ENCODE data around the gene COL7A1. TPM values are rescaled to one million over a fixed set of nuclear protein-coding genes. Genes with fewer than 3 reads are reported as not detected.

COL7A1 gene
- total and polyA plus RNA-seq, 2 of the 13 experiments (the other 11 are each of a cell fraction or from before 2014, with no cell fraction given): 2.7 to 11.7 TPM

GRCh38 chr3:48635222-48636021 lies 40.3 kb upstream of the COL7A1 start, which contains the start of gene SLC26A6 (continued):
- no peak for TF ChIP-seq DMTF1 (CRISPR knock-in tag; IDR thresholded peaks at IDR 0.05)
- peak; percentile 43 for TF ChIP-seq MXD3 (CRISPR knock-in tag; IDR thresholded peaks at IDR 0.05)
- TF ChIP-seq ZEB1 (IDR thresholded peaks at IDR 0.05; ENCODE audit: insufficient replicate concordance, low read depth): no peak
- TF ChIP-seq GLI4 (CRISPR knock-in tag; IDR thresholded peaks at IDR 0.05; ENCODE audit: borderline replicate concordance): peak; percentile 91; the same call in 1 of the 2 replicates
- TF ChIP-seq POGZ (CRISPR knock-in tag; IDR thresholded peaks at IDR 0.05): no peak
- no peak for TF ChIP-seq ARID2 (CRISPR knock-in tag; IDR thresholded peaks at IDR 0.05; ENCODE audit: borderline replicate concordance)
- peak; percentile 61; the same call in 1 of the 2 replicates for TF ChIP-seq TFDP1 (CRISPR knock-in tag; IDR thresholded peaks at IDR 0.05; ENCODE audit: borderline replicate concordance)
- peak; percentile 86 for TF ChIP-seq GABPB1 (CRISPR knock-in tag; IDR thresholded peaks at IDR 0.05)
- 0 out of 2 replicates have a peak, but pooled peaks have one; percentile 73 for TF ChIP-seq ZNF703 (CRISPR knock-in tag; IDR thresholded peaks at IDR 0.05; ENCODE audit: borderline replicate concordance)
- peak; percentile 73; the same call in 1 of the 2 replicates for TF ChIP-seq KMT2A (CRISPR knock-in tag; IDR thresholded peaks at IDR 0.05)
- TF ChIP-seq NR2F2 (IDR thresholded peaks at IDR 0.05; ENCODE audit: borderline replicate concordance, low read depth): no peak; the same call in 1 of the 2 replicates
- peak; percentile 78 for TF ChIP-seq SP2 (CRISPR knock-in tag; IDR thresholded peaks at IDR 0.05)
- no peak for TF ChIP-seq ZNF12 (CRISPR knock-in tag; IDR thresholded peaks at IDR 0.05)
- peak; percentile 55 for TF ChIP-seq TBX2 (CRISPR knock-in tag; IDR thresholded peaks at IDR 0.05; ENCODE audit: borderline replicate concordance)
- no peak for TF ChIP-seq ZNF24 (IDR thresholded peaks at IDR 0.05)
- TF ChIP-seq, protein P1, sequence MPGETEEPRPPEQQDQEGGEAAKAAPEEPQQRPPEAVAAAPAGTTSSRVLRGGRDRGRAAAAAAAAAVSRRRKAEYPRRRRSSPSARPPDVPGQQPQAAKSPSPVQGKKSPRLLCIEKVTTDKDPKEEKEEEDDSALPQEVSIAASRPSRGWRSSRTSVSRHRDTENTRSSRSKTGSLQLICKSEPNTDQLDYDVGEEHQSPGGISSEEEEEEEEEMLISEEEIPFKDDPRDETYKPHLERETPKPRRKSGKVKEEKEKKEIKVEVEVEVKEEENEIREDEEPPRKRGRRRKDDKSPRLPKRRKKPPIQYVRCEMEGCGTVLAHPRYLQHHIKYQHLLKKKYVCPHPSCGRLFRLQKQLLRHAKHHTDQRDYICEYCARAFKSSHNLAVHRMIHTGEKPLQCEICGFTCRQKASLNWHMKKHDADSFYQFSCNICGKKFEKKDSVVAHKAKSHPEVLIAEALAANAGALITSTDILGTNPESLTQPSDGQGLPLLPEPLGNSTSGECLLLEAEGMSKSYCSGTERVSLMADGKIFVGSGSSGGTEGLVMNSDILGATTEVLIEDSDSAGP (CRISPR knock-in tag; IDR thresholded peaks at IDR 0.05; ENCODE audit: borderline replicate concordance): peak; percentile 91
- TF ChIP-seq FOXP1 (IDR thresholded peaks at IDR 0.05): no peak
- no peak for TF ChIP-seq FOXP1 (CRISPR knock-in tag; IDR thresholded peaks at IDR 0.05)
- no peak; the same call in 1 of the 2 replicates for TF ChIP-seq ZNF878 (CRISPR knock-in tag; IDR thresholded peaks at IDR 0.05)
- no peak for TF ChIP-seq MLLT10 (CRISPR knock-in tag; IDR thresholded peaks at IDR 0.05)
- no peak for TF ChIP-seq MATR3 (CRISPR knock-in tag; IDR thresholded peaks at IDR 0.05)
- TF ChIP-seq KAT7 (CRISPR knock-in tag; IDR thresholded peaks at IDR 0.05; ENCODE audit: borderline replicate concordance): peak; percentile 89
- TF ChIP-seq RBAK (CRISPR knock-in tag; IDR thresholded peaks at IDR 0.05): 0 out of 2 replicates have a peak, but pooled peaks have one; percentile 41

Data from HepG2 (cell line).